Middle frontal gyrus (tissue), 1 donor: ENCODE results near the gene MGAT3.
A peak's percentile ranks its signal among the peaks of the same experiment; 100 is the strongest.

Experiments
- DNase-seq: peaks from one replicate; pipeline ENCODE4 v3.0.0-alpha.2; 2015; ENCODE audit warnings: low spot score; ENCODE audit errors: extremely low spot score

Gene MGAT3

GRCh38 chr22:39428597-39429071 lies 28.2 kb upstream of the MGAT3 start:
- no peak for DNase-seq

- no peak for DNase-seq
These were observed 27.6 kb upstream of the MGAT3 start for GRCh38 chr22:39429186-39429585.

DNA sequence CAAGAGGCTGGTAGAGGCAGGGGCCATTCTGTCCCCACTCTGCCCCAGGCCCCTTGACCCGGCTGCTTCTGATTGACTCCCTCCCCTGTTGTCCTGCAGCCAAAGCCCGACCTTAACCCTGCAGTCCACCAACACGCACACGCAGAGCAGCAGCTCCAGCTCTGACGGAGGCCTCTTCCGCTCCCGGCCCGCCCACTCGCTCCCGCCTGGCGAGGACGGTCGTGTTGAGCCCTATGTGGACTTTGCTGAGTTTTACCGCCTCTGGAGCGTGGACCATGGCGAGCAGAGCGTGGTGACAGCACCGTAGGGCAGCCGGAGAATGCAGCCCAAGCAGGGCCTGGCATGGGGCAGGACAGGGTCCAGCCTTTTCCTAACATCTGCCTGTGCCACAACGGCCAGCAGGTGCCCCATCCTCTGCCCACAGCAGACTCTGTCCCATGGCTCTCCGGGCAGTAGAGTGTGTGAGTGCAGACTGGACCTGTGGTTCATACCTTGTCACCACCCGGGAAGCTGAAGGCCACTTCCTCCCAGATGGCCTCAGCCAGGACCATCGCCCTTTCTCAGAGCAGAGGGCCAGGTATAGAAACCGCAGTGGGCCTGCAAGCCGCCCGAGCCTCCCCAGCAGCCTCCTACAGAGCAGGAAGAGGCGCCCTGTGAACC lies 26.8 kb upstream of the MGAT3 start:
- no peak for DNase-seq

- no peak for DNase-seq
These were observed 26.1 kb upstream of the MGAT3 start for GRCh38 chr22:39430576-39431150.

GRCh38 chr22:39431216-39431801 lies 25.5 kb upstream of the MGAT3 start:
- DNase-seq: no peak

DNA sequence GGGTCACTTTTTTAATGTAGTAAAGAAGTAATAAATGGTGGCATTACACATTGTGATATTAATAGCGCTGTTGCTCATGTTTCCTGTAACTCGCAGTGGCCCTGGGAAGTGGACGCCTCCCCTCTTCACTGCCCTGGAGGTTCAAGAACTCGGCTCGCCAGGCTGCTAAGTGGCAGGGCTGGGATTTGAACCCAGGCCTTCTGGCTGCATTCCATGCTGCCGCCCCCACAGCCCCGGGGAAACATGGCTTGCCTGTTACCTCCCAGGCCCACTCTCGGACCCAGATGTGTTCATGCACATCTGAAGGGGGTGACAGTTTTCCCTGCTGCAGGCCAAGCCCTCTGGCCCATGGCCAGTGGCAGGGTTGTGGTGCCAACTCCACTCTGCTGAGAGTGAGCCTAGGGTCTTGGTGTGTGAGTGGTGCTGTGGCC lies 25.0 kb upstream of the MGAT3 start:
- DNase-seq: no peak

GRCh38 chr22:39432361-39432811 lies 24.4 kb upstream of the MGAT3 start:
- no peak for DNase-seq

GRCh38 chr22:39433476-39434242 lies 23.2 kb upstream of the MGAT3 start:
- no peak for DNase-seq

GRCh38 chr22:39434243-39434653 lies 22.6 kb upstream of the MGAT3 start:
- DNase-seq: peak; percentile 64

DNA sequence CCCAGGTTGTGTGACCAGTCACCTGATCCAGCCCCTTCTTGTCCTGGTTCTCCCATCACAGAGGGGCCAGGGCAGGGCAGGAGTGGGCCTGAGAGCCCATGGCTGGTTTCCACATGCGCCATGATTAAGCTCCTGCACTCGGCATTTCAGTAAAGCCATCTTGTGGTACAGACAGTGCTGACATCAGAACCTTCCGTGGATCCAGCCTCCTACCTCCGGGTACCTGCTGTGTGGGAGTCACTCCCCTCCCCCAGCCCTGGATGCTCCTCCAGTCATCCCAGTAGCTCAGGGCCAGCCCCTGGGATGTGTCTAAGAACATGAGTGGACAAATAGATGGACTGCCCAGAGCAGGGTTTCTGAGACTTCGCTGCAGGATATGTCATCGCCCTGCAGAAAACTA lies 22.1 kb upstream of the MGAT3 start:
- DNase-seq: no peak

GRCh38 chr22:39435616-39436015 lies 21.2 kb upstream of the MGAT3 start:
- no peak for DNase-seq

DNA sequence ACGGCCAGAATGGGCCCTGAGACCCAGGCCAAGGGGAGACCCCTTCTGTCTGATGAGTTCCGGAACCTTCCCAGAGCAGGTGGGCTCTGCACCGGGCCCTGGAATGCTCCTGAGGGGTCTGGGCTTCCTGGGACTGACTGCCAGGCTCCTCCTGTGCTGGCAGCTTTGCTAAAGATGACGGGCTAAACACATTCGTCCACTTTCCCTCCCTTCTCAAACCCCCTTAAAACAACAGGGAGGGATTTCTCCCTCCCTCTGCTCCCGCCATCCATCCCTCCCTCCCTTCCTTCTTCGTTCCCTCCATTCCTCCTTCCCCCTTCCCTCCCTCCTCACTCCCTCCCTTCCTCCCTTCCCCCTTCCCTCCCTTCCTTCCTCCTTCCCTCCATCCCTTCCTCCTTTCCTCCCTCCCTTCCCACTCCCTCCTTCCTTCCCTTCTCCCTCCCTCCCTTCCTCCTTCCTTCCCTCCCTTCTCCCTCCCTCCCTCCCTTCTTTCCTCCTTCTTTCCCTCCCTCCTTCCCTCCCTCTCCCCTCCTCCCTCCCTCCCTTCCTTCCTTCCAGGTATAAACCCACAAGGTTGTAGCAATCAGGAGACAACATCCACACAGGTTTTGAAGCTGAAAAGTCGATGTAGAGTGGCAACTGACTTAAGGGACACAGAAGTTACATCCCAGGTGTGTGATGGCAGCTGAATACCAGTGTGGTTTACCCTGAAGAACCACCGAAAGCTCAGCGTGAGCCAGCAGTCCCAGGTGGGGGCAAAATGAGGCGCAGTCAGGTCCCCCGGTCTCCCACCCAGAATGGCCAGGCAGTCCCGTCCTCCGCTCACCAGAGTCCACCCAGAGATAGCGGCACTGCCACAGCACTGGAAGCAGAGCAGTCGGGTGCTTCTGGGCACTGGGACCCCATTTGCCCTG lies 18.8 kb upstream of the MGAT3 start:
- DNase-seq: no peak

DNA sequence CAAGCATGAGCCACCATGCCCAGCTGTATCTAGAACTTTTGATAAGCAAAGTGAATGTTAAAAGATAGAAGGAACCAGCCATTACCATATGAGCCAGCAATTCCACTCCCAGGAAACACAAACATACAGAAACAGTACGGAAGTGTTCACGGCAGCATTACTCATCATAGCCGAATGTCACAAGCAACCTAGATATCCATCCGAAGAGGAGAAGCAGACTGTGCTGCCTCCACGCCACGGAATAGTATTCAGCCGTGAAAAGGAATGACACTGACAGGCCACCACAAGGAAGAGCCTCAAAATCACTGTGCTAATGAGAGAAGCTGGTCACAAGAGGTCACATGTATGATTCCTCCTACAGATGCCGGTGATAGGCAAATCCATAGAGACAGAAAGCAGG lies 17.6 kb upstream of the MGAT3 start:
- DNase-seq: no peak

GRCh38 chr22:39443398-39443797 lies 13.4 kb upstream of the MGAT3 start:
- no peak for DNase-seq

DNA sequence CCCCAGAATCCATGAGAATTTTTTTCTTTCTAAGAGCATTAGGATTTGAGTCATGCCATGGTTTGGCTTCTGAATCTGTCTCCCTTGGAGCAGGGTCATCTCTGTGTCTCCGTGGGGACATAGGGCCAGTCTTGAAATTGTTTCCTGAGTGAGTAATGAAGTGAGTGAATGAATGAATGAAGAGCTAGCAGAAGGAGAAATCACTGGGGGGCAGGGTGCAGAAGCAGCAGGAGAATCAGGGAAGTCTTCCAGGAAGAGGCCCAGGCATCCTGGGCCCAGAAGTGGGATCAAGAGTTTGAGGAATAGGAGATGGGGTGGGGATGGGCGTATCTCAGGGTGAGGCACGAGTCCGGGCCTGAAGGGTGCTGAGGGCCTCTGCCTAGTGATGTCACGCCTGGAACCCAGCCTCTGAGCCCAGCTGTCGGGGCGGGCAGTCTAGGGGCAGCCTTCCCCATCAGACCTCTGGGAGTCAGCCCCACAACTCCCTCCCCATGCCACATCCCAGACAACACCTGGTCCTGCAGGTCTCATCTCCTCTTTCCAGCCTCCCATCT lies 12.5 kb upstream of the MGAT3 start:
- no peak for DNase-seq

- DNase-seq: no peak
These were observed 11.8 kb upstream of the MGAT3 start for GRCh38 chr22:39444937-39445465.

- no peak for DNase-seq
These were observed 11.1 kb upstream of the MGAT3 start for GRCh38 chr22:39445678-39446077.

- DNase-seq: no peak
These were observed 10.5 kb upstream of the MGAT3 start for GRCh38 chr22:39446239-39446721.

DNA sequence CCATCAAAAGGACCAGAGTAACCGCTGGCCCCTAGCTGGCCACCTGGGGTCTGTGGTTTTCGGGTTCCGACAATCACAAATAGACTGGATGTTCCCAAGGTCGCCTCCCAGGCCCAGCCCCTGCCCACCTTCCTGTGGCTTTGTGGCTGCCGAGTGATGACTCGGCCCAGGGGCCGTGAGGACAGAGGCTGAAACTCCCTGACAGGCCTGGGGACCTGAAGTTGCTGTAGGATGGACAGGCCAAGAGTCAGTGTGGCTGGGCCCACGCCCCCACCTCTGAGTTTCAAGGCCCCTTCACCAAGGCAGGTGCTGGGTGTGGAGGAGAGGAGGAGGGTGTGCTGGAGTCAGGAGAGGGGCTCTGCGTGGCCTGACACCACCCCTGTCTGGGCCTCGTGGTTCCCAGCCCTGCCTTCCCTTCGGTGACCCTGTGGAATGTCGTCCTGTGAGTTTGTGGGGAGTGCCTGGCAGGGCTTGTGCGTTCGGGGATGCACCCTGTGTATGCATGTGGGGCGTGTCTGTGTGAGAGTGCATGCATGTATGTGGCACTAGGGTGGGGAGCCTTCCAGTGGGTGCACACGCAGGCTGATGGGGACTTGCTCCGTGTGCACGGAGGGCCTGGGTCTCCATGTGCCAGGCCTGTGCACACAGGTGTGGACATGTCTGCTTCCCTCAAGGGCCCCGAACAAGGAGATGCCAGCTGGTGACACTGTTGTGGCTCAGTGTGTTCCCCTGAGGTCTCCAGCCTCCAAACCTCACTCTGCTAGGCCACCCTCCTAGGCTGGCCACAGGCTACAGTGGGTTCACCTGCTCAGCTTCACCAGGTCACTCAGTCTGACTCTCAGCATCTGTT lies 8.4 kb upstream of the MGAT3 start:
- DNase-seq: no peak
